H9 (cell line): ENCODE results near the gene BCAS2. TPM values are rescaled to one million over a fixed set of nuclear protein-coding genes. Genes with fewer than 3 reads are reported as not detected.

Experiments used
- DNase-seq: peaks from one replicate; pipeline ENCODE4 v3.0.0-alpha.2; 2017
- H2AFZ ChIP-seq: one replicate; pipeline ENCODE4 v1.6.1; 2013; ENCODE audit warnings: mild to moderate bottlenecking, low read length, control low read depth, moderate library complexity
- H2AK5ac ChIP-seq: 2 replicates; pipeline ENCODE4 v1.6.1; 2013; ENCODE audit warnings: low read length, control low read depth, mixed read lengths; ENCODE audit not compliant: insufficient read length
- H2BK120ac ChIP-seq: one replicate; pipeline ENCODE4 v1.6.1; 2013; ENCODE audit warnings: low read depth, mild to moderate bottlenecking, low read length, control low read depth, inconsistent platforms; ENCODE audit not compliant: poor library complexity, severe bottlenecking
- H2BK12ac ChIP-seq: 2 replicates; pipeline ENCODE4 v1.6.1; 2013; ENCODE audit warnings: low read length, control low read depth, mixed read lengths, low read depth; ENCODE audit not compliant: insufficient read length
- H2BK15ac ChIP-seq: 2 replicates; pipeline ENCODE4 v1.6.1; 2013; ENCODE audit warnings: low read depth, low read length, control low read depth
- H2BK20ac ChIP-seq: one replicate; pipeline ENCODE4 v1.6.1; 2013; ENCODE audit warnings: low read depth, mild to moderate bottlenecking, low read length, control low read depth, inconsistent platforms; ENCODE audit not compliant: poor library complexity, severe bottlenecking
- H2BK5ac ChIP-seq: 2 replicates; pipeline ENCODE4 v1.6.1; 2013; ENCODE audit warnings: low read length, control low read depth, mixed read lengths; ENCODE audit not compliant: insufficient read length
- H3K14ac ChIP-seq: 2 replicates; pipeline ENCODE4 v1.6.1; 2013; ENCODE audit warnings: low read length, control low read depth; ENCODE audit not compliant: insufficient read depth
- H3K18ac ChIP-seq: 2 replicates; pipeline ENCODE4 v1.6.1; 2013; ENCODE audit warnings: low read depth, mild to moderate bottlenecking, mixed read lengths, low read length, control low read depth; ENCODE audit not compliant: insufficient read length
- H3K23ac ChIP-seq: 2 replicates; pipeline ENCODE4 v1.6.1; 2013; ENCODE audit warnings: low read length, control low read depth, mixed read lengths, low read depth; ENCODE audit not compliant: insufficient read length
- H3K23me2 ChIP-seq: 2 replicates; pipeline ENCODE4 v1.6.1; 2013; ENCODE audit warnings: low read depth, mild to moderate bottlenecking, mixed read lengths, low read length, control low read depth; ENCODE audit not compliant: insufficient read length, poor library complexity, severe bottlenecking
- H3K27ac ChIP-seq: 2 replicates; pipeline ENCODE4 v1.5.1; 2013; ENCODE audit warnings: low read length, control low read depth, mixed read lengths, low read depth; ENCODE audit not compliant: insufficient read length
- H3K27me3 ChIP-seq: 2 replicates; pipeline ENCODE4 v1.6.1; 2013; ENCODE audit warnings: low read length, control low read depth, inconsistent platforms; ENCODE audit not compliant: insufficient read depth
- H3K4ac ChIP-seq: 2 replicates; pipeline ENCODE4 v1.6.1; 2013; ENCODE audit warnings: low read depth, mild to moderate bottlenecking, control low read depth, inconsistent platforms, low read length, moderate library complexity
- H3K4me1 ChIP-seq: 2 replicates; pipeline ENCODE4 v1.6.1; 2013; ENCODE audit warnings: low read length, control low read depth, inconsistent platforms; ENCODE audit not compliant: insufficient read depth
- H3K4me2 ChIP-seq: 2 replicates; pipeline ENCODE4 v1.6.1; 2013; ENCODE audit warnings: low read length, control low read depth, mixed read lengths; ENCODE audit not compliant: insufficient read length, insufficient read depth
- H3K56ac ChIP-seq: 2 replicates; pipeline ENCODE4 v1.6.1; 2013; ENCODE audit warnings: low read depth, mild to moderate bottlenecking, mixed read lengths, low read length, control low read depth; ENCODE audit not compliant: insufficient read length
- H3K79me1 ChIP-seq: 2 replicates; pipeline ENCODE4 v1.6.1; 2013; ENCODE audit warnings: low read depth, mild to moderate bottlenecking, moderate library complexity, low read length, control low read depth, inconsistent platforms; ENCODE audit not compliant: insufficient read depth, poor library complexity, severe bottlenecking
- H3K79me2 ChIP-seq: 2 replicates; pipeline ENCODE4 v1.6.1; 2013; ENCODE audit warnings: low read length, control low read depth, inconsistent platforms; ENCODE audit not compliant: insufficient read depth
- H3K9ac ChIP-seq: 2 replicates; pipeline ENCODE4 v1.6.1; 2013; ENCODE audit warnings: low read length, control low read depth, mixed read lengths; ENCODE audit not compliant: insufficient read length; ENCODE audit errors: extremely low read depth
- H3K9me3 ChIP-seq: one replicate; pipeline ENCODE4 v1.6.1; 2013; ENCODE audit warnings: low read depth, low read length, inconsistent platforms; ENCODE audit not compliant: control insufficient read depth
- H3T11ph ChIP-seq: one replicate; pipeline ENCODE4 v1.6.1; 2013; ENCODE audit warnings: mild to moderate bottlenecking, low read length, control low read depth, inconsistent platforms
- H4K20me1 ChIP-seq: one replicate; pipeline ENCODE4 v1.6.1; 2013; ENCODE audit not compliant: control insufficient read depth, insufficient read length, insufficient read depth
- H4K5ac ChIP-seq: 2 replicates; pipeline ENCODE4 v1.6.1; 2013; ENCODE audit warnings: low read depth, mild to moderate bottlenecking, mixed read lengths, low read length, control low read depth; ENCODE audit not compliant: insufficient read length
- H4K8ac ChIP-seq: replicated peaks from 2 replicates; pipeline ENCODE4 v1.6.1; 2013; ENCODE audit warnings: low read length, control low read depth, mixed read lengths, low read depth; ENCODE audit not compliant: insufficient read length
- H4K91ac ChIP-seq: 2 replicates; pipeline ENCODE4 v1.6.1; 2013; ENCODE audit warnings: low read depth, mild to moderate bottlenecking, moderate library complexity, mixed read lengths, low read length, control low read depth; ENCODE audit not compliant: insufficient read length
- H3K27ac Mint-ChIP-seq, 3 experiments: 2 replicates in 2 of 3; 3 replicates in 1 of 3; pipeline ENCODE4 v1.8.0; 2020 to 2021; ENCODE audit warnings: mixed read lengths in 3 of 3, mild to moderate bottlenecking in 1 of 3, moderate library complexity in 1 of 3
- H3K27me3 Mint-ChIP-seq: 2 replicates; pipeline ENCODE4 v1.8.0; 2021; ENCODE audit warnings: low read depth, mild to moderate bottlenecking, moderate library complexity, mixed read lengths
- H3K36me3 Mint-ChIP-seq, 3 experiments: 2 replicates in 2 of 3; 3 replicates in 1 of 3; pipeline ENCODE4 v1.8.0; 2020 to 2021; ENCODE audit warnings: low read depth in 3 of 3, mixed read lengths in 3 of 3; ENCODE audit not compliant: insufficient read depth in 1 of 3
- H3K4me1 Mint-ChIP-seq, 2 experiments: 2 replicates each; pipeline ENCODE4 v1.8.0; 2020; ENCODE audit warnings: mixed read lengths in 2 of 2
- H3K4me3 Mint-ChIP-seq, 2 experiments: 2 replicates in 1 of 2; 3 replicates in 1 of 2; pipeline ENCODE4 v1.8.0; 2020 to 2021; ENCODE audit warnings: mild to moderate bottlenecking in 2 of 2, mixed read lengths in 2 of 2, moderate library complexity in 1 of 2
- H3K9me3 Mint-ChIP-seq, 2 experiments: 2 replicates in 1 of 2; 3 replicates in 1 of 2; pipeline ENCODE4 v1.8.0; 2020; ENCODE audit warnings: mild to moderate bottlenecking in 2 of 2, mixed read lengths in 2 of 2, moderate library complexity in 1 of 2
- WGBS: extraction: QIAGEN DNeasy Blood & Tissue Kit; methylation state at CpG from one replicate; pipeline ENCODE4 v1.1.7; 2013; ENCODE audit warnings: missing lambda C conversion rate, low lambda C conversion rate, mixed read lengths; ENCODE audit not compliant: insufficient read length; ENCODE audit errors: extremely low coverage; 5-methylcytosine and 5-hydroxymethylcytosine counted together
- total RNA-seq: library from RNA; stranded (reverse); gene quantifications from 2 replicates; pipeline ENCODE4 v1.2.1, GENCODE V29; 2021
- TF ChIP-seq, protein P1 (sequence below): fragments of 200-600 bp; sonication (generic); conservative IDR thresholded peaks from 3 replicates; pipeline ENCODE4 v1.8.0; 2021; ENCODE audit warnings: antibody characterized with exemption, mild to moderate bottlenecking

The BCAS2 gene
- total RNA-seq, 1 experiment from 2014 or later = 72.1 TPM

DNA sequence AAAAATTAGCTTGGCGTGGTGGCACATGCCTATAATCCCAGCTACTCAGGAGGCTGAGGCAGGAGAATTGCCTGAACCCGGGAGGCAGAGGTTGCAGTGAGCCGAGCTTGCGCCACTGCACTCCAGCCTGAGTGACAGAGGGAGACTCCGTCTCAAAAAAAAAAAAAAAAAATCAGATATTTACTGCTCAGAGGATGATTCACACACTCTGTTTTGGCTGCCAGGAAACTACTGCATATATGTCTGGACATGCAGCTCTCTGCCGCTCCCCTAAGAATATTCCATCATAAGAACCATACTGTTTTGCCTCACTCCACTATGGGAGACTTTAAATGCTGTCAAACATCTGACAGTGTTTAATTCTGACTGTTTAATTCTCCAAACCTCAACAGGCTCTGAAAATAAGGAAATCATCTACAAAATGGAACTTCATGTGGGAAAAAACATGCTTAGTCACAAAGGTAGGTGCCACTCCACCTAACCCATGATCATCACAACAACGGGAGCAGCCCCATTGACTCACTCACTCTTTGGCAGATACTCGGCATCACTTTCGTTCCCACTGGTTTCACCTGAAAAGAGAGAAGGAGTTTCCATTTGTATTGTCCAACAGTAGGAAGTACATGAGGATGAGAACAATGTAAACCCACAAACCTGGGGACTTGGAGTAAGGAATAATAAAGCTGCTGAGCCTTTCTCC, 29.3 kb upstream of the BCAS2 start:
- Histone ChIP-seq H2BK15ac (no peak overlapping the region), H3T11ph (no peak overlapping the region), H3K79me1 (no peaks in the 10 kb centered on the region), H2BK5ac (no peak overlapping the region), H3K4me1 (no peaks in the 10 kb centered on the region), H2AK5ac (no peak overlapping the region), H3K27me3 (no peaks in the 10 kb centered on the region), H3K23me2 (peaks cover 3% of the 10 kb centered on the region), H3K27ac (no peak overlapping the region), H3K18ac (no peak overlapping the region), H2AFZ (no peak overlapping the region), H4K91ac (no peak overlapping the region), H3K9ac (no peak overlapping the region), H3K14ac (no peak overlapping the region), H3K56ac (no peak overlapping the region), H3K4ac (no peak overlapping the region), H4K20me1 (no peaks in the 10 kb centered on the region), H3K4me2 (no peak overlapping the region), H2BK120ac (no peak overlapping the region), H3K79me2 (no peaks in the 10 kb centered on the region), H3K23ac (no peak overlapping the region), H2BK12ac (no peak overlapping the region), H2BK20ac (no peak overlapping the region), H3K9me3 (no peaks in the 10 kb centered on the region), H4K8ac (no peak overlapping the region), H4K5ac (no peak overlapping the region)
- TF ChIP-seq, protein P1, sequence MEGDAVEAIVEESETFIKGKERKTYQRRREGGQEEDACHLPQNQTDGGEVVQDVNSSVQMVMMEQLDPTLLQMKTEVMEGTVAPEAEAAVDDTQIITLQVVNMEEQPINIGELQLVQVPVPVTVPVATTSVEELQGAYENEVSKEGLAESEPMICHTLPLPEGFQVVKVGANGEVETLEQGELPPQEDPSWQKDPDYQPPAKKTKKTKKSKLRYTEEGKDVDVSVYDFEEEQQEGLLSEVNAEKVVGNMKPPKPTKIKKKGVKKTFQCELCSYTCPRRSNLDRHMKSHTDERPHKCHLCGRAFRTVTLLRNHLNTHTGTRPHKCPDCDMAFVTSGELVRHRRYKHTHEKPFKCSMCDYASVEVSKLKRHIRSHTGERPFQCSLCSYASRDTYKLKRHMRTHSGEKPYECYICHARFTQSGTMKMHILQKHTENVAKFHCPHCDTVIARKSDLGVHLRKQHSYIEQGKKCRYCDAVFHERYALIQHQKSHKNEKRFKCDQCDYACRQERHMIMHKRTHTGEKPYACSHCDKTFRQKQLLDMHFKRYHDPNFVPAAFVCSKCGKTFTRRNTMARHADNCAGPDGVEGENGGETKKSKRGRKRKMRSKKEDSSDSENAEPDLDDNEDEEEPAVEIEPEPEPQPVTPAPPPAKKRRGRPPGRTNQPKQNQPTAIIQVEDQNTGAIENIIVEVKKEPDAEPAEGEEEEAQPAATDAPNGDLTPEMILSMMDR = no peak
- no peak overlapping the region for H3K27ac Mint-ChIP-seq
- no peaks in the 10 kb centered on the region for H3K27me3 Mint-ChIP-seq
- no peaks in the 10 kb centered on the region for H3K4me1 Mint-ChIP-seq
- H3K36me3 Mint-ChIP-seq = no peaks in the 10 kb centered on the region
- WGBS = no CpG with 5 or more reads among the region's 9 CpGs
- no peak for DNase-seq
- no peak overlapping the region for H3K4me3 Mint-ChIP-seq
- no peaks in the 10 kb centered on the region for H3K9me3 Mint-ChIP-seq
